CD4-positive, alpha-beta T cell (primary cell): ENCODE measurements around the gene OR13C8. TPM values are rescaled to one million over a fixed set of nuclear protein-coding genes. Genes with fewer than 3 reads are reported as not detected.

ENCODE experiments used
- ATAC-seq: fragments of 200-7000 bp; cut with Tn5 transposase; one replicate; pipeline ENCODE4 v1.10.0; 2022; ENCODE audit warnings: mild to moderate bottlenecking; ENCODE audit not compliant: poor library complexity
- CTCF ChIA-PET: fragments of 350-600 bp; sonication (Branson Sonifier 250); formaldehyde crosslinking; loops from one replicate; lab custom pipeline; 2021; ENCODE audit warnings: antibody characterized with exemption, inconsistent platforms; lab: Charles Lee
- POLR2A ChIA-PET: fragments of 350-600 bp; sonication (Branson Sonifier 250); formaldehyde crosslinking; loops from one replicate; lab custom pipeline; 2021; ENCODE audit warnings: antibody characterized with exemption, inconsistent platforms; lab: Charles Lee
- DNase-seq, 14 experiments: peaks; one replicate each; pipeline ENCODE4 v3.0.0-alpha.2; 2013 to 2020; ENCODE audit warnings: mixed read lengths in 2 of 14
- H3K27ac ChIP-seq, 2 donors: one replicate each; pipeline versions ENCODE4 v1.5.1 to v1.7.0; 2013; ENCODE audit warnings: low read length in 2 of 2, low read depth in 1 of 2, mild to moderate bottlenecking in 1 of 2
- H3K27me3 ChIP-seq, 2 experiments: 1 replicate in 1 of 2; 2 replicates in 1 of 2; pipeline versions ENCODE4 v1.6.1 to v1.7.0; 2013; ENCODE audit warnings: low read length in 2 of 2, control low read depth in 1 of 2, mild to moderate bottlenecking in 1 of 2, moderate library complexity in 1 of 2; ENCODE audit not compliant: insufficient read depth in 2 of 2, control insufficient read depth in 1 of 2
- H3K36me3 ChIP-seq: one replicate; pipeline ENCODE4 v1.6.1; 2013; ENCODE audit warnings: low read length, control low read depth; ENCODE audit not compliant: insufficient read depth
- H3K4me1 ChIP-seq: one replicate; pipeline ENCODE4 v1.6.1; 2013; ENCODE audit warnings: low read length, control low read depth; ENCODE audit not compliant: insufficient read depth
- H3K4me3 ChIP-seq: one replicate; pipeline ENCODE4 v1.5.1; 2013; ENCODE audit warnings: mild to moderate bottlenecking, low read length, moderate library complexity
- H3K9me3 ChIP-seq, 2 experiments: 1 replicate in 1 of 2; 2 replicates in 1 of 2; pipeline versions ENCODE4 v1.6.1 to v1.7.0; 2013; ENCODE audit warnings: low read length in 2 of 2, mild to moderate bottlenecking in 2 of 2, control low read depth in 1 of 2, moderate library complexity in 1 of 2; ENCODE audit not compliant: control insufficient read depth in 1 of 2, insufficient read depth in 1 of 2
- H3K27ac Mint-ChIP-seq: one replicate; pipeline ENCODE4 v1.8.0; 2020; ENCODE audit warnings: mixed read lengths
- H3K27me3 Mint-ChIP-seq: one replicate; pipeline ENCODE4 v1.8.0; 2021; ENCODE audit warnings: mixed read lengths
- H3K36me3 Mint-ChIP-seq: one replicate; pipeline ENCODE4 v1.8.0; 2021; ENCODE audit warnings: low read depth, mixed read lengths
- H3K4me1 Mint-ChIP-seq: one replicate; pipeline ENCODE4 v1.8.0; 2021; ENCODE audit warnings: low read depth, mixed read lengths
- H3K4me3 Mint-ChIP-seq: one replicate; pipeline ENCODE4 v1.8.0; 2020; ENCODE audit warnings: mild to moderate bottlenecking, mixed read lengths
- H3K9me3 Mint-ChIP-seq: one replicate; pipeline ENCODE4 v1.8.0; 2020; ENCODE audit warnings: mixed read lengths
- CTCF ChIP-seq: fragments of 200-600 bp; IDR thresholded peaks from one replicate; pipeline ENCODE4 v1.8.0; 2022; ENCODE audit warnings: antibody characterized with exemption, mild to moderate bottlenecking
- intact Hi-C, 2 experiments: fragments of 100-400 bp; cut with DNase I in 1 of 2; cut with micrococcal nuclease in 1 of 2; formaldehyde crosslinking; loops; one replicate each; pipeline versions ENCODE4 v1.15.1 to v1.9.0; 2023 to 2025; cut with DNase I, micrococcal nuclease
- total RNA-seq, 174 experiments: library from RNA in 2 of 174; stranded (reverse) in 2 of 174; gene quantifications; one replicate each; pipeline ENCODE4 v1.2.3 and lab custom pipeline; 2021 to 2026

OR13C8 gene
- total RNA-seq, 2 experiments from 2014 or later: not detected

- no peak overlapping the region for H3K4me3 Mint-ChIP-seq
- DNase-seq (no peak), ATAC-seq (no peak)
- peaks cover 3% of the 10 kb centered on the region for H3K9me3 Mint-ChIP-seq
- Histone ChIP-seq H3K9me3 (peaks cover 0 to 8% of the 10 kb centered on the region in 2 experiments), H3K27ac (no peak overlapping the region), H3K4me1 (no peaks in the 10 kb centered on the region), H3K27me3 (no peaks in the 10 kb centered on the region), H3K4me3 (no peak overlapping the region), H3K36me3 (no peaks in the 10 kb centered on the region)
- H3K36me3 Mint-ChIP-seq: no peaks in the 10 kb centered on the region
- intact Hi-C loops: no loop called here
- TF ChIP-seq CTCF: no peak
- H3K4me1 Mint-ChIP-seq: no peaks in the 10 kb centered on the region
- ChIA-PET CTCF (no interaction called here), POLR2A (no interaction called here)
- H3K27ac Mint-ChIP-seq: no peak overlapping the region
- H3K27me3 Mint-ChIP-seq: no peaks in the 10 kb centered on the region
These were observed 15.7 kb upstream of the OR13C8 start for GRCh38 chr9:104553261-104553660.

- no peak overlapping the region for H3K27ac ChIP-seq
- DNase-seq (no peak), ATAC-seq (no peak)
- CTCF ChIA-PET: no interaction called here
- intact Hi-C loops: no loop called here
- Mint-ChIP-seq H3K36me3 (no peaks in the 10 kb centered on the region), H3K4me1 (no peaks in the 10 kb centered on the region), H3K9me3 (no peaks in the 10 kb centered on the region), H3K27ac (no peak overlapping the region), H3K27me3 (no peaks in the 10 kb centered on the region), H3K4me3 (no peak overlapping the region)
- peaks cover 0 to 8% of the 10 kb centered on the region in 2 experiments for H3K9me3 ChIP-seq
- no peak for TF ChIP-seq CTCF
- no peak overlapping the region for H3K4me3 ChIP-seq
- POLR2A ChIA-PET: no interaction called here
- H3K27me3 ChIP-seq: no peaks in the 10 kb centered on the region
- H3K36me3 ChIP-seq: no peaks in the 10 kb centered on the region
- H3K4me1 ChIP-seq: no peaks in the 10 kb centered on the region
These were observed 13.4 kb upstream of the OR13C8 start for GRCh38 chr9:104555521-104555920.

GRCh38 chr9:104556830-104557634 is 11.9 kb upstream of the OR13C8 start:
- Mint-ChIP-seq H3K9me3 (peaks cover 2% of the 10 kb centered on the region), H3K4me3 (no peak overlapping the region), H3K27ac (no peak overlapping the region), H3K4me1 (no peaks in the 10 kb centered on the region), H3K36me3 (no peaks in the 10 kb centered on the region), H3K27me3 (no peaks in the 10 kb centered on the region)
- ATAC-seq (no peak), DNase-seq (no peak)
- POLR2A ChIA-PET: no interaction called here
- no peak overlapping the region for H3K4me3 ChIP-seq
- H3K36me3 ChIP-seq: no peaks in the 10 kb centered on the region
- CTCF ChIA-PET: no interaction called here
- H3K9me3 ChIP-seq: peaks cover 0 to 8% of the 10 kb centered on the region in 2 experiments
- no peak for TF ChIP-seq CTCF
- no peaks in the 10 kb centered on the region for H3K27me3 ChIP-seq
- H3K4me1 ChIP-seq: no peaks in the 10 kb centered on the region
- no peak overlapping the region for H3K27ac ChIP-seq
- intact Hi-C loops: no loop called here
